OCI-LY7 (cell line): ENCODE results near the gene GFM2. TPM values are rescaled to one million over a fixed set of nuclear protein-coding genes. Genes with fewer than 3 reads are reported as not detected.

Experiments
- BruUV-seq: library from RNA; stranded (reverse); fragments of 400-500 nt; replicated peaks from 2 replicates; lab custom pipeline; 2021; lab: Mats Ljungman, UMichigan
- CTCF ChIA-PET: fragments of 300-600 bp; sonication (Branson Sonifier 250); formaldehyde crosslinking; loops from one replicate; lab custom pipeline; 2022; ENCODE audit warnings: antibody characterized with exemption; ENCODE audit not compliant: unreplicated experiment; lab: Charles Lee
- POLR2A ChIA-PET: fragments of 300-600 bp; sonication (Branson Sonifier 250); formaldehyde crosslinking; loops from one replicate; lab custom pipeline; 2022; ENCODE audit warnings: antibody characterized with exemption; lab: Charles Lee
- DNase-seq: peaks from one replicate; pipeline ENCODE4 v3.0.0-alpha.2; 2015; ENCODE audit warnings: low spot score
- H2AFZ ChIP-seq: fragments of 200-600 bp; sonication (generic), shearing (Covaris generic); 2 replicates; pipeline ENCODE4 v1.6.1; 2014; ENCODE audit warnings: mild to moderate bottlenecking, antibody characterized with exemption, low read length, moderate library complexity
- H3K27ac ChIP-seq: fragments of 200-600 bp; sonication (generic); 2 replicates; pipeline ENCODE4 v1.5.1; 2014; ENCODE audit warnings: mixed run types, low read depth, mild to moderate bottlenecking, moderate library complexity, low read length, inconsistent platforms; ENCODE audit not compliant: poor library complexity, severe bottlenecking
- H3K36me3 ChIP-seq: fragments of 200-600 bp; sonication (generic); 2 replicates; pipeline ENCODE4 v1.6.1; 2014; ENCODE audit warnings: mild to moderate bottlenecking, antibody characterized with exemption, low read length, moderate library complexity, mixed read lengths; ENCODE audit not compliant: insufficient read depth
- H3K4me1 ChIP-seq: fragments of 200-600 bp; sonication (generic); 2 replicates; pipeline ENCODE4 v1.5.1; 2014; ENCODE audit warnings: mild to moderate bottlenecking, low read length; ENCODE audit not compliant: insufficient read depth, poor library complexity, severe bottlenecking
- H3K4me2 ChIP-seq: fragments of 200-600 bp; sonication (generic); 2 replicates; pipeline ENCODE4 v1.6.1; 2014; ENCODE audit warnings: mild to moderate bottlenecking, low read length
- H3K4me3 ChIP-seq: fragments of 200-600 bp; sonication (generic); 2 replicates; pipeline ENCODE4 v1.5.1; 2014; ENCODE audit warnings: mild to moderate bottlenecking, low read depth, low read length; ENCODE audit not compliant: poor library complexity, severe bottlenecking
- H3K79me2 ChIP-seq: fragments of 200-600 bp; sonication (generic); 2 replicates; pipeline ENCODE4 v1.6.1; 2016; ENCODE audit warnings: low read depth, mild to moderate bottlenecking, low read length, moderate library complexity, mixed read lengths; ENCODE audit not compliant: insufficient read depth
- H3K9me2 ChIP-seq: fragments of 200-600 bp; sonication (generic); 2 replicates; pipeline ENCODE4 v1.6.1; 2016; ENCODE audit warnings: mild to moderate bottlenecking, low read length, mixed read lengths; ENCODE audit not compliant: insufficient read depth
- H3K9me3 ChIP-seq: fragments of 200-600 bp; sonication (generic); 2 replicates; pipeline ENCODE4 v1.6.1; 2014; ENCODE audit warnings: mild to moderate bottlenecking, mixed run types, low read length, mixed read lengths
- H4K20me1 ChIP-seq: fragments of 200-600 bp; sonication (generic); 2 replicates; pipeline ENCODE4 v1.6.1; 2014; ENCODE audit warnings: mild to moderate bottlenecking, antibody characterized with exemption, low read length, moderate library complexity, mixed read lengths; ENCODE audit not compliant: insufficient read depth
- EZH2phosphoT487 ChIP-seq: fragments of 200-600 bp; sonication (generic); IDR thresholded peaks from 2 replicates; pipeline ENCODE4 v1.6.1; 2018; ENCODE audit warnings: low read depth, borderline replicate concordance, mild to moderate bottlenecking, mixed run types, antibody characterized with exemption, low read length, moderate library complexity, mixed read lengths
- intact Hi-C: fragments of 100-400 bp; cut with micrococcal nuclease; formaldehyde crosslinking; loops from one replicate; pipeline ENCODE4 v1.10.0; 2022; ENCODE audit not compliant: unreplicated experiment
- total RNA-seq, 2 experiments: library from RNA; depleted of rRNA in 1 of 2; stranded (reverse); fragments of >200 nt in 1 of 2; shearing (Covaris generic) in 1 of 2; gene quantifications; 2 replicates each; pipeline ENCODE4 v1.2.3, GENCODE V29; 2014 to 2022
- TF ChIP-seq, protein P1 (sequence below): fragments of 200-600 bp; sonication (generic); conservative IDR thresholded peaks from 2 replicates; pipeline ENCODE4 v1.5.1; 2014; ENCODE audit warnings: mild to moderate bottlenecking, antibody characterized with exemption, low read length, moderate library complexity, mixed read lengths

Gene GFM2
- total RNA-seq, 2 experiments from 2014 or later, result 35.0 to 36.9 TPM

DNA sequence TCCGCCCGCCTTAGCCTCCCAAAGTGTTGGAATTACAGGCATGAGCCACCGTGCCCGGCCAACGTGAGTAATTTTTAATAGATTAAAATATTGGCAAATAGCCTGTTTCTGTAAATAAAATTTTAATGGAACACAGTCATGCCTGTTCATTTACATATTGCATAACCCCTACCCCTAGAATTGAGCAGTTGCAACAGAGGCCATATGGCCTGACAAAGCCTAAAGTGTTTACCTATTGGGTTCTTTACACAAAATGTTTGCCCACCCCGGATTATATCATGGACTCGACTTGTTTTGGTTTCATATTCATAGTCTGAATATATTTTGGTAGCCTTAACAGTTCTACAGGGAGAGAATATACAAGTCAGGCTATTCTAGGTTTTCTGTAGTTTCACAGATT is 5.4 kb upstream of the GFM2 start:
- H3K27ac ChIP-seq, result no peak overlapping the region
- no peaks in the 10 kb centered on the region for H3K9me2 ChIP-seq
- no peak for TF ChIP-seq EZH2phosphoT487
- TF ChIP-seq, protein P1, sequence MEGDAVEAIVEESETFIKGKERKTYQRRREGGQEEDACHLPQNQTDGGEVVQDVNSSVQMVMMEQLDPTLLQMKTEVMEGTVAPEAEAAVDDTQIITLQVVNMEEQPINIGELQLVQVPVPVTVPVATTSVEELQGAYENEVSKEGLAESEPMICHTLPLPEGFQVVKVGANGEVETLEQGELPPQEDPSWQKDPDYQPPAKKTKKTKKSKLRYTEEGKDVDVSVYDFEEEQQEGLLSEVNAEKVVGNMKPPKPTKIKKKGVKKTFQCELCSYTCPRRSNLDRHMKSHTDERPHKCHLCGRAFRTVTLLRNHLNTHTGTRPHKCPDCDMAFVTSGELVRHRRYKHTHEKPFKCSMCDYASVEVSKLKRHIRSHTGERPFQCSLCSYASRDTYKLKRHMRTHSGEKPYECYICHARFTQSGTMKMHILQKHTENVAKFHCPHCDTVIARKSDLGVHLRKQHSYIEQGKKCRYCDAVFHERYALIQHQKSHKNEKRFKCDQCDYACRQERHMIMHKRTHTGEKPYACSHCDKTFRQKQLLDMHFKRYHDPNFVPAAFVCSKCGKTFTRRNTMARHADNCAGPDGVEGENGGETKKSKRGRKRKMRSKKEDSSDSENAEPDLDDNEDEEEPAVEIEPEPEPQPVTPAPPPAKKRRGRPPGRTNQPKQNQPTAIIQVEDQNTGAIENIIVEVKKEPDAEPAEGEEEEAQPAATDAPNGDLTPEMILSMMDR, result no peak
- no peaks in the 10 kb centered on the region for H3K9me3 ChIP-seq
- H4K20me1 ChIP-seq, result peaks cover 12% of the 10 kb centered on the region; the same call in 1 of the 2 replicates
- intact Hi-C loops, result no loop called here
- H3K4me3 ChIP-seq, result no peak overlapping the region
- no peak overlapping the region for H3K4me2 ChIP-seq
- peaks cover 85% of the 10 kb centered on the region for H3K36me3 ChIP-seq
- no TSS peak for BruUV-seq
- H3K4me1 ChIP-seq, result peaks cover 9% of the 10 kb centered on the region
- ChIA-PET POLR2A (interaction anchor here (0.6 to 0.9 kb wide), 5 partner anchors 7 to 376 kb away, joined by 3 to 5 read pairs (median 3); no protein-coding TSS in a partner anchor), CTCF (no interaction called here)
- H2AFZ ChIP-seq, result no peak overlapping the region
- no peak for DNase-seq
- peaks cover 24% of the 10 kb centered on the region for H3K79me2 ChIP-seq

DNA sequence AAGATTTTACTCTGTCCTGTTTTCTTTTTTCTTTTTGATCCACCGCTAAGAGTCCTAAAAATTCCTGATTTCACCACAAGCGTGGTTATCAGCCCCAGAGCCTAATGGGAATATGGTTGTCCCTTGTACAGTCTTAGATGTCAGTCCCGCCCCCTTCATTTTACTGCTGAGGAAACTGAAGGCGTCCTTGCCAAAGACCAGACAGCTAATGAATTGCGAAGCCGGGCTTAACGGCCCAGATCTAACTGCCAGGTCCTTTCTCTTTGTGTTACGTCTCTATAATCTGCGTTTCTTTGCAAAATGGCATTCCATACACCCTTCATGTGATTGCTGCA is 629 bp upstream of the GFM2 start:
- intact Hi-C loops, result loop anchor here (2.0 to 10.0 kb wide), 3 partner anchors 80 to 949 kb away; partner anchors contain the start of genes HEXB and POC5
- peaks cover 69% of the 10 kb centered on the region for H3K79me2 ChIP-seq
- peak overlapping the region; percentile 96 for H3K4me3 ChIP-seq
- CTCF ChIA-PET, result no interaction called here
- peaks cover 65% of the 10 kb centered on the region for H3K36me3 ChIP-seq
- peak overlapping the region; percentile 87 for H3K4me2 ChIP-seq
- peaks cover 18% of the 10 kb centered on the region; the same call in 1 of the 2 replicates for H4K20me1 ChIP-seq
- H3K9me3 ChIP-seq, result no peaks in the 10 kb centered on the region
- peaks cover 21% of the 10 kb centered on the region for H3K4me1 ChIP-seq
- POLR2A ChIA-PET, result interaction anchor here (0.6 to 1.5 kb wide), 4 partner anchors 9 to 374 kb away, joined by 3 to 7 read pairs (median 4); no protein-coding TSS in a partner anchor
- no peaks in the 10 kb centered on the region for H3K9me2 ChIP-seq
- no peak for TF ChIP-seq EZH2phosphoT487
- TF ChIP-seq, protein P1, result no peak
- H3K27ac ChIP-seq, result peak overlapping the region; percentile 66
- peak; percentile 59 for DNase-seq
- BruUV-seq, result TSS peak; percentile 80
- H2AFZ ChIP-seq, result peak overlapping the region; percentile 99

DNA sequence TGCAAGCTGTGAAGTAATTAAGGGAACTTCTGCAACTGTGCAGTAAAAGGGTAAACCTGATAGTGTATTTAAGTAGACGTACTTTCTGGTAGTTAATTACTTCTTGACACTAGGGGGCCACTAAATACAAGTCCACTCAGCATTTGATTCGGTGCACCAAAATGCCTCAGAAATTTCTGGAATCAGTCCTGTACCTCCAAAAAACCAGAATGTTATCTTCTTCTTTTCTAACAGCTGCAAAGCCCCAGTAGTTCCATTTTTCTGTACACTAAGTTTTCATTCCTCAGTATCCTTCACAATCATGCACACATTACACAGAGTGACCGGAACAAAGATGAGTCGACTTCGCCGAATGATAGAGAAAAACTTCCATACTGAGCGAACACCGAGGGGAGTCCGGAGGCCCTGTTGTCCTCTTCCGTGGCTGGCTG is 484 bp downstream of the GFM2 start:
- H3K4me1 ChIP-seq, result peaks cover 21% of the 10 kb centered on the region
- peaks cover 18% of the 10 kb centered on the region; the same call in 1 of the 2 replicates for H4K20me1 ChIP-seq
- ChIA-PET CTCF (no interaction called here), POLR2A (interaction anchor here (0.8 to 1.5 kb wide), 3 partner anchors 8 to 574 kb away, joined by 3 to 7 read pairs (median 4); no protein-coding TSS in a partner anchor)
- peak overlapping the region; percentile 96 for H3K4me3 ChIP-seq
- TF ChIP-seq, protein P1, result peak; percentile 72
- TF ChIP-seq EZH2phosphoT487, result no peak
- no peaks in the 10 kb centered on the region for H3K9me2 ChIP-seq
- BruUV-seq, result TSS peak; percentile 84
- intact Hi-C loops, result loop anchor here (2.0 to 10.0 kb wide), 3 partner anchors 79 to 950 kb away; partner anchors contain the start of genes HEXB and POC5
- H3K9me3 ChIP-seq, result no peaks in the 10 kb centered on the region
- peak overlapping the region; percentile 66 for H3K27ac ChIP-seq
- peak overlapping the region; percentile 69 for H3K4me2 ChIP-seq
- peaks cover 69% of the 10 kb centered on the region for H3K79me2 ChIP-seq
- DNase-seq, result peak; percentile 60
- peaks cover 63% of the 10 kb centered on the region for H3K36me3 ChIP-seq
- H2AFZ ChIP-seq, result peak overlapping the region; percentile 99
